ENCODE measurements around the gene P4HA2.

Gene P4HA2

DNA sequence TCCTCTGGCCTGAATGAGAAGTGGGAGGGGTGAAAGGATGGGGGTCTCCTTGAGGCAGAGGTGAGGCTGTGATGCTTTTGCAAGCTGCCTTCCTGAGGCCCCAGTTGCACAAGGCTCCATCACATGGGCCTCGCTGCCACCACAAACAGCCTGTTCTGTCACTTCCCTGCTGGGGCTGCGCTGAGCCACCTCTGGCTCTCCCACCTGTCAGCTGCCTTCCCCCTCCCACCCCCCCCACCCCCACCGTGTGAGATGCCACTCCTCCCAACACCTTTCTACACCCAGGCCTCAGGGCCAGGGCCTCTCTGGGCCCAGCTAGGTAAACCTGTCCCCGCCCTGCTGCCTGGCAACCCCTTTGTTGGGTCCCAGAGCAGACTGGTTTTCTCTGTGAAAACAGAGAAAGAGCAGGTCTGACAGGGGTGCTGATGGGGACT, 25.4 kb upstream of the P4HA2 start:
- no peak for DNase-seq (ENCODE audit: extremely low read depth in 1 of 2, low read depth in 1 of 2)

DNA sequence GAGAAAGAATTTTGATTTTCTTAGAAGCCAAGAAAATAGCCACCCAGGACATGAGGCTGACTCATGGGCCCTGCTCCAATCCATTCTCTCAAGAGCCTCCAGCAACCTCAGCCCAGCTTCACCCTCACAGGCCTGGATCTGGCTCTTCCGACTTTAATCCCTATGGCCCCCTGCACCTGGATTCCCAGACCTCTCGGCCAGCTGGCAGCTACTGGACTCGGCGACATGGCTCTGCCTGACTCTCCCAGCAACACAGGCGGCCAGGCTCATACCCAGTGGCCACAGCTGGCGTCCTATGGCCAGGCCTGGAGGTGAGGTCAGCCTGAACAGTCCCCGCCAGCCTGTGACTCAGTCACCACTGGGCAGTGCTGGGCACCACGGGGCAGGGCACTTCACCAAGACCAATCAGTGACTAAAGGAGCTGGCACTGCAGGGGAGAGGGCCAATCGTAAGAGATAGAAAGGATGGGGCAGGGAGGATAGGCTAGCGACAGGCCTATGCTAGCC, 23.6 kb upstream of the P4HA2 start:
- no peak for DNase-seq (ENCODE audit: extremely low read depth in 1 of 2, low read depth in 1 of 2)

DNA sequence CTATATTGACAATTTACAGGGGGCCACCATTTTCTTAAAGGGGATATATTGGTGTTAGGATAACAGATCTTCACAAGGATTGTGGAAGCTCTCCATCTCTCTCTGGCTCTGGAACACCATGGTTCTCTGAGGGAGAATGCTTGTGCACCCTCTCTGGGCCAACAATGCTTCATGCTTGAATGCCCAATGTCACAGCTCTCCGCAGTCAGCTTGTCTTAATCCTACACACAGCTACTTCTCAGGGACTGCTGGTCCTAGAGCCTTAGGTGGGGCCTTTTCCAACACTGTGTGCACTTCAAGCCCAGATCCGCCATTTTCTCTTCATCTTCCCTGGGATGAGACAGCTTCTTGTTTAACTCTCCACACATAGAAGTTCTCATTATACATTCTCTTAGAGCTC, 22.9 kb upstream of the P4HA2 start:
- DNase-seq (ENCODE audit: extremely low read depth in 1 of 2, low read depth in 1 of 2) = no peak

DNA sequence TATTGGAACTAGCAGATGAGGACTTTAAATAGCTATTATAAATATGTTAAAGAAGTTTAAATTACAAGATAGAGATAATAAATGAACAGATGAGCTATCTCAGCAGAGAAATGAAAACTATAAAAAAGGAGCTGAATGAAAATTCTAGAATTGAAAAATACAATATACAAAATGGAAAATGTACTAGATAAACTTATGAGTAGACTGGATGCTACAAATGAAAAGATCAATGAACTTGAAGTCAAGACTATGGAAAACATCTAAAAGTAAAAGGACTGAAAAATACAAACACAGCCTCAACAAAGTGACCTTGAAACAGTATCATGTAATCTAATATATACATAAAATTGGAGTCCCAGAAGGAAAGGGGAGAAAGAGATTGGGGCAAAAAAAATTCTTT, 19.2 kb upstream of the P4HA2 start:
- no peak for DNase-seq (ENCODE audit: extremely low read depth in 1 of 2, low read depth in 1 of 2)

DNA sequence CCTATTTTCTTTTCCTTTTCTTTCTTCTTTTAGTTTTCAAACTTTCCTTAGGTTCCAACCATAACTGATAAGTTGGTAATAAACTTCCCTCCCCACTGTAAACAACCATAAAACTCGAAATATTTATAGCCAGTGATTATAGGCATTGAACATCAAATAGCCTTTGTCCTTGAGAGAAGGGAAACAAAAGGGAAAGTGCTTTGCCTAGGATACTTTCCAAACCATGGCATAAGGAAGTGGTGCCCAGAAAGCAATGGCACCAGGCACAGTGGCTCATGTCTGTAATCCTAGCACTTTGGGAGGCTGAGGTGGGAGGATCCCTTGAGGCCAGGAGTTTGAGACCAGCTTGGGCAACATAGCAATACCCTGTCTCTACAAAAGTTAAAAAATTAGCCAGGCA, 17.9 kb upstream of the P4HA2 start:
- no peak for DNase-seq (ENCODE audit: extremely low read depth in 1 of 2, low read depth in 1 of 2)

DNA sequence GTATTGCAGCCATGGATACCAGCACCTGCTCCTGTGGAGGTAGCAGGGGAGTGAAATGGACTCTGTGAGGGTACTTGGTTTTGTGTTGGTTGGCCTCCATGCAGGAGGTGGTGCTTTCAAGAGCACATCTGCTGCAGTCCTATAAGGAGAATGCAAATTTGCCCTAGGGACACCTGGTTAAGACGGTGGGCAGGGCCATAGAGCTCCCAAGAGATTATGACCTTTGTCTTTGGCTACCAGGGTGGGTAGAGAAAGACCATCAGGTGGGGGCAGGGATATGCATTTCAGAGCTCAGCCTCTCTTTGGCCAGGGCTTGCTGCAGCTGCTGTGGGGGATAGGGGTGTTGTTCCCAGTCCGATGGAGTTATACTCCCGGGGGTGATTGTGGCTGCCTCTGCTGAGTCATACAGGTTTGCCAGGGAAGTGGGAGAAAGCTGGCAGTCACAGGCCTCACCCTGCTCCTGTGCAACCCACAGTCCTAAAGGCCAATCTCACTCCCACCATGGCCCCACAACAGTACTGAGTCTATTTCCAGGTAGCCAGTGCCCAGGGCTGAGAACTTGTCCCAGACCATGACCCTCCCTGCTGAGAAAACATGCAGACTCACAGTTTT, 15.8 kb upstream of the P4HA2 start:
- DNase-seq (ENCODE audit: extremely low read depth in 1 of 2, low read depth in 1 of 2) = no peak

DNA sequence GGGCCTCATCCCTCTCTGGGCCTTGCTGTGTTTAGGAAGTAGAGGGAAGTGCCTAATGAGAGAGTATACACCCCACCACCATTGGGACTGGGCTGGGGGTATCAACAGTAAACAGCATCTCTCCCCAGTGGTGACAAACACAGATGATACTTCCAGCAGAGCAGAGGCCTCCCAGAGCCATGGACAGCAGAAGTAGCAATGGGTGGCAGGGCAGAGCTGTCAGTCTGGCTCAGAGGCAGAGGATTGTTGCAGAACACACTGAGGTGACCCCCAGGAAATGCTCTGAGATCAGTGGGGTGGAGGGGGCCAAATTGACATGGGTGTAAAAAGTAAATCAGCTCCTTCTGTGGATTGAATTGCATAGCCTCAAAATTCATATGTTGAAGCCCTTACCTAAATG, 12.1 kb upstream of the P4HA2 start:
- no peak for DNase-seq (ENCODE audit: extremely low read depth in 1 of 2, low read depth in 1 of 2)

DNA sequence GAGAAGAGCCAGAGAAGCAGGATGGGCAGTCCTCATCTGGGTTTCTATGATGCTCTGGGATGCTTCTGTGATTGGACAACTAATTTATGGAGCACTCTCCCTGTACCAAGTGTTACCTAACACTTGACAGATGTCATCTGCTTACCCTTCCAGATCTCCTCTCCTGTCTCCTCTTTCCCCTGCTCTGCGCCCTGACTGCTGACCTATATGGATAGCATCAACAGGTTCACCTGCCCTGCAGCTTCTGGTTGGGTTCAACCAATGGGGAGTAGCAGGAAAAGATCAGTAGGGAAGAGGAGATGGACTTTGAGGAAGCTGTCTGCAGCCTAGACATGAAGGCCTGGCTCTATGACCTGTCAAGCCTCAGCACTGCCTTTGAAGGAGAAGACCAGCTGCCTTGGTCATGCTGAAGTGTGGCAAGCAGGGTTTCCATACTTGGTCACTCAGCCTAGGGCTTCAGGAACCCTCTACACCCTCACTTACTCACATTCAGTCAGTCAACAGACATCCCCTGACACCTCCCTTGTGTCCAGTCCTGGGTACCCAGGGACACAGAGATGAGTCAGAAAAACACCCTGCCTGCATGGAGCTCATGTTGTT, 11.3 kb upstream of the P4HA2 start:
- DNase-seq (ENCODE audit: extremely low read depth in 1 of 2, low read depth in 1 of 2) = no peak

DNA sequence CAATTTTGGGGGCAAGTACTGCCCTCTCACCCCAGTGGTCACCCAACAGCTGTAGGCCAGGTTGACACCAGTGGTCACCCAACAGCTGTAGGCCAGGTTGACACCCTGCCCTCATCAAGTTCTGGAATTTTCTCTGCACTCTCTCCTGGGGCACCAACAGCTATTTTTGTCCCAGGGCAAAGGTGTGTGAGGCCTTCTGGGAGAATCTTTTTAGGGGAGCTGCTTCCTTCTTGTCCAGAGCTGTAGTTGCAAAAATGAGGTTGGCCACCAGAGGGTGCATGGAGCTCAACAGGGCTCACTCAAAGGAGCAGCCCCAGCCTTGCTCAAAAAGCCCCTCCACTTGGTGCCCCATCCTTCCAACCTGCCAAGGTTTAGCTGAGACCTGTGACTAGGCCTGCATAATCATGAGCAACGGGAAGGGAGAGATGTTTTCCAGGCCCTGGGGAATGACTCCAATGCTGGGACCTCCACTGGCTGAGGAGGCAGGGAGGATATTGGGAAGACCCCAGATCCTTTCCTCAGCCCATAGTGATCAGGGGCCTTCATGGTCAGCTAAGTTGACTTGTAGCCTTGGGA, 10.6 kb upstream of the P4HA2 start:
- peak; percentile 54 to 74 for DNase-seq (ENCODE audit: extremely low read depth in 1 of 2, low read depth in 1 of 2)

DNA sequence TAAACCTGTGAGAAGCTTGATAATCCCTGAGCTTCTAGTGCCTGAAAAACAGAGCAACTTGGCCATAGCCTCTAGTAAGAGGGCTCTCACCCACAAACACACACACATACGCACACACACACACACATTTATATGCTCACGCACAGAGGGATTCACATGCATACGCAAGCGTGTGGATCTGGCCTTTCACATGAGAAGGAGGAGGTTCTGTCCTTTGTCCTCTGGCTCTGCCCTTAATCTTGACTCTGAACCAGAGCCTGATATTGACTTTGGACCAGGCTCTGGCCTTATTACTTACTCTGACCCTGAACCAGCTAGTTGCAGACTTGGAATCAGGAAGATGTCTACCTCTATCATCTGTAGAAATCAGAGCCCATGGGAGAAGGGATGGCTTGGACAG, 10.0 kb upstream of the P4HA2 start:
- no peak for DNase-seq (ENCODE audit: extremely low read depth in 1 of 2, low read depth in 1 of 2)

DNA sequence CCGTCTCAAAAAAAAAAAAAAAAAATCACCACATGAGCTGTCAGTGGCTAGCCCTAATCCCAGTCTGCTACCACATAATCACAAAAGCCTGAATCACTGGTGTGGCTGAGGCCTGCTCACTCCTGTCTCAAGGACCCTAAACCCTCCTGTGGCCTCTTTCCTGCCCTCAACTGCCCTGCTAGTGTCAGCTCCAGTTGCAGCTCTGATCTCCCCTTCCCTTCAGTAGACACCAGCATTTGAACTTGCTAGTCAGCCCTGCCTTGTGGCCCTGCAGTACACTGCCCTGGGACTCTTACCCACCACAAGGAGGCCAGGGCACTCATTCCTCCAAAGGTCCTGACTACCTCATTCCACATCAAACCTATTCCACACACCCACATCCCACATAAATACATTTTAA, 9.5 kb upstream of the P4HA2 start:
- DNase-seq (ENCODE audit: extremely low read depth in 1 of 2, low read depth in 1 of 2) = no peak

DNA sequence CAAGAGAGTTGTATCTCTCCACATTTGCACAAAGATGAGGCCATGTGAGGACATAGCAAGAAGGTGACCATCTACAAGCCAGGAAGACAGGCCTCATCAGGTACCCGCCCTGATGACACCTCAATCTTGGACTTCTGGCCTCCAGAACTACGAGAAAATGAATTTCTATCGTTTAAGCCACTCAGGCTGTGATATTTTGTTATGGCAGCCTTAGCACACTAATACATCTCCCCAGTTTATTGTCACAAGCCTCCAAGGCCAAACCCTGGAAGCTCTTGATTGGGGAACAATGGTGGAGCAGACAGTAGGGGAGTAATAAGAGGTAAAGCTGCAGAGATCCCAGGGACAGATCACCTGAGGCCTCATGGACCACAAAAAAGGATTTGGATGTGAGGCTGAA, 7.7 kb upstream of the P4HA2 start:
- DNase-seq (ENCODE audit: extremely low read depth in 1 of 2, low read depth in 1 of 2) = no peak

DNA sequence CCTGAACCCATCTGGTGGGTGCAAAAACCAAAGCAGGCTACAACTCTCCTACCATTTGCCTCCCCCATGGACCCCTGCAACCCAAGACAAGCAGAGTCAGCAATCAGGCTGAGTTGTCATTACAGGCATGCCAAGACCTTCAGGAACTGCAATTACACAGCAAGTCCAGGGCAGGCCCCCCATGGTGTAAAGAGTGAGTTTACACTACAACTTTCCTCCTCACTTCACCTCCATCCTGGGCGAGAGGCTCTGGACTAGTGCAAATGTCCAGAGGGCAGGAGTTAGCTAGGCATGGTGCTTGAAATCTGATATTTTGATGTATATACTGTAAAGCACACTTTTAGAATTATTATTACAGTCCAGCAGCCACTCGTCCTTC, 7.0 kb upstream of the P4HA2 start:
- no peak for DNase-seq (ENCODE audit: extremely low read depth in 1 of 2, low read depth in 1 of 2)

DNA sequence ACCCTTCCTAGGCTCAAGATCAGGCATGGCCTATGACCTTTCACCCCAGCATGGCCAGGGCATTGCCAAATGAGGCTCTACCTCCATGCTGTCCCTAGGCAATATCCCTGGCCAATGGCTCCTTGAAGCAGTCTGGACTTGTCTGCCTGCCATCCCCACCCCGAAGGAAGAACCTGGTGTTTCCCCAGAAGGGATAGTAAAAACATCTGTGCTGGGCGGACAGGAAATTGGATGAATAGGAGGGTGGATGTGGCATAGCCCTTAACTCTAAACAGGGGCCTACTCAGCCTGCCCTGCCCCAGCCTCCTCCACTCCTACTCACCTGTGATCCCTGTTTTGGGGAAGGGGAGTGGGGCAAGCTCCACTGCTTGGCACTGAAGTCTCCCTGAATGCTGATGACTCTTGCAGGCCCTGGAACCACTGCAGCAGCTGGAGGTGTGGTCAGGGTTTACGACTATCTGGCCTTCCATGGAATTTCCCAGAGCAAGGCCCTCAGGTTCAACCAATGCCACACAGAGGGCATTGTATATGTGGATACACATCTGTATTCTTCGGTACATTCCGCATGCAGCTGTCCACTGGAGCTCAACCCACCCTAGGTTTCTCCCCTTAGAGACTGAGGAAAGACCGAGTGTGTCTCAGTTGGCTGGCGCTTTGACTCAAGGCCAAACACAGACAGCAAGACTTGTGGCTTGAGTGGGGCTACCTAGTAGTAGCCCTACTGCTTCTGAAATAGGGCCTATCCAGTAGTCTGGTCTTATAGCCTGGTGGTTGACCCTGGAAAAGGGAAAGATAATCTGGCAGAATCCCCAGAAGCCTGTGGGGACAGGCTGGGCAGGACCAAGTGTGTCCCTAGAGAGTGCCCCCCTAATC, 6.4 kb upstream of the P4HA2 start:
- no peak for DNase-seq (ENCODE audit: extremely low read depth in 1 of 2, low read depth in 1 of 2)

DNA sequence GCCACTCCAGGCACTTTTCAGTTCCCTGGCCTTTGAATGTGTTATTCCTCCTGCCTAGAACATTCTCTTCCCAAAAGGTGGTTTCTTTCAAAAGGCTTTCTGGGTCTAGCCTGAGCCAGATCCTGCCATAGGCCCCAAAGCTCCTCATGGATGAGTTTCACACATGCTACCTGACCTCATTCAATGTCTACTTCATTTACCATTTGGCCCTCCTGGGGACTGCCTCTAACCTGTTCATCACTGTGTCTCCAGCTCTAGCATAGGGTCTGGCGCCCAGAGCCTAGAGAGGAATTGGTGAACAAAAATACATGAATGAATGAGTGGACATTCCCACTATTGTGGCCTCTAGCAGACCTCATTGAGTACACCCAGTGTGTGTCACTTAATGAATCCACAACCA, 5.4 kb upstream of the P4HA2 start:
- no peak for DNase-seq (ENCODE audit: extremely low read depth in 1 of 2, low read depth in 1 of 2)

DNA sequence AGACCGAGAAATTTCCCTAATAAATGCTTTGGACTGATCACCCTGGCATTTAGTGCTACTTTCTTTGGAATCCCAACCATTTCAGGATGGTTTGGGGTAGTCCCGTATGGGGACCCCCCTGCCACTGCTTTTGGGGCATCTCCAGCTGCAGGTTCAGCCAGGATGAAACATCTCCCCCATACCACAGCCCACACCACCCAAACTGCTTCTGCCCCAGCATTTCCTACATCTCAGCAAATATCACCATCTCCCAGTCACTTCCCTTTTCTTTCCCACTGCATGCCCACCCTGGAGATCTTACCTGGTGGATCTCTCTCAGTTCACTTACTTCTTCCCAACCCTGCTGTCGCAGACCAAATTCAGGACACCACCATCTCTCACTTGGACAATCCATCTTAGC, 4.8 kb upstream of the P4HA2 start:
- no peak for DNase-seq (ENCODE audit: extremely low read depth in 1 of 2, low read depth in 1 of 2)

DNA sequence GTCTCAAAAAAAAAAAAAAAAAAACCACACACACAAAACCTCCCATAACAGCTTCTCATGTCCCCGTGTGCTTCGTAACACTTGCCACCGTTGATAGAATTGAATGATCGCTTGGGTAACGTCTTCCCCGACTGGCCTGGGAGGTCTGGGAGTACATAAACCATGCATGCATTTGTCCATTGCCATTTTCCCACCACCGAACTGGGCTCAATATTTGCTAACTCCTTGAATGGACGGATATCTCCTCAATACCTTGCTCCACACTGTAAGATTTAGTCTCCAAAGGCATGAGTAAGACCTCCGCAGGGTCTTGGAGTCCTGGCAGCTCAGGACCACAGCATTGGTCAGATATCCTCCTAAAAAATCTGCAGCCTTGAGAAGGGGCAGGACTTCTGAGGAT, 3.2 kb upstream of the P4HA2 start:
- no peak for DNase-seq (ENCODE audit: extremely low read depth in 1 of 2, low read depth in 1 of 2)

DNA sequence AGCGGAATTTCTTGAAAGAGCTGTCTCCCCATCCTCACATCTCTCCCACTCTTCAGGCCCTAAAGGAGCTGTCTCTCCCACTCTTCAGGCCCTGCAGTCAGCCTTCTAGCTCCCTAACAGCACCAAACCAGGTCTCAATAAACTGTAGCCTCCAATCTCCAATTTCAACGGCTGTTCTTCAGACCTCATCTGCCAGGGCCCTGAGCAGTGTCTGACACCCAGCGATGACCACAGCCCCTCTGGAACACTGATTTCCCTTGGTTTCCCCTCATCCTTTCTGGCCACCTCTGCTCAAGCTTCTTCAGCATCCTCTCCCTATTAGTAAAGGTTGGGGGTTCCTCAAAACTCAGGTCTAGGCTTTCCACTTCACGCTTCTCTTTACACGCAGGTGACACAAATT, 1.6 kb upstream of the P4HA2 start:
- no peak for DNase-seq (ENCODE audit: extremely low read depth in 1 of 2, low read depth in 1 of 2)

DNA sequence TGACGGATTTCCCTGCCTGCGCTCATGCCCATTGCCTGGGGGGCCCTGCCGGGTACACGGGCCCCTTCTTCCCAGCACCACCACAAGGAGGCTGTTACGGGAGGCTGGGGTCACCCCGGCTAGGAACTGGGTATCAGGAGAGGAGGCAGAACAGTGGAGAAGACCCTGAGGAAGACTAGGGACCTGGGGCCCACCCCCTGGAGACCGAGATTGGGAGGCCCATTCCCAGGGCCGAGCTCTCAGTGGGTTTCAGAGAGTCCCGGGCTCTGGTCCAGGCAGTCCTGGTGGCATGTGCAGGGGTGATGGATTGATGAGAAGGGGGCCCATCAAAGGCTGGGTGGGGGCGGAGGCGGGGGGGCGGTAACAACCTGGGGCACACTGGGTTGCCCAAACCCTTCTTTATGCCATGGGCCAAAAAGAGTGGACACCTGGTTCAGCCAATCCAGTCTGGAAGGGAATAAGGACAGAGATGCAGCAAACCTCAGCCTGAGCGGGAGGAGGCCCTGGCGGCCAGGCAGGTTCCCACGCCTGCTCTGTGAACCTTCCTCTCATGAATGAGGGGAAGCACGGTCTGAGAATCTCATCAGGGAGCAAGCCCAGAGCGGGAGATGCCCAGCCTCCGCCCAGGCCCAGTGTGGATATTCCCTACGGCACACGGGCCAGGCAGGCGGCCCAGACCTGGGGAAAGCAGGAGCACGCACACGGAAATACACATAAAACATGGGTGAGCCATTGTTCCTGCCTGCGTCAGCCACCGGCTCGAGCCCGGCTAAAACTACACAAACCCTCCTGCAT, 785 bp upstream of the P4HA2 start:
- DNase-seq (ENCODE audit: extremely low read depth in 1 of 2, low read depth in 1 of 2) = no peak

DNA sequence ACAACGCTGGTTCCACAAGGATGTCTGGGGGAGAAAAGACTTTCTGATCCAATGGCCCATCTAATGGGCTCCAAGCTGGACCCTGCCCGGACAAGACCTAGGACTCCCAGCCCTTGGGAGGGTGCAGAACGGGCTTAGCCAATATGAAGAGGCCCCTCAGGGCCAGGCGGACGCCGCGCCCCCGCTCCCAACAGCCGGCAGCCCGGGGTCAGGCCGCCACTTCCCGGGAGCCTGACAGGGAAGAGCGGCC, 493 bp downstream of the P4HA2 start:
- DNase-seq (ENCODE audit: extremely low read depth in 1 of 2, low read depth in 1 of 2) = no peak

DNA sequence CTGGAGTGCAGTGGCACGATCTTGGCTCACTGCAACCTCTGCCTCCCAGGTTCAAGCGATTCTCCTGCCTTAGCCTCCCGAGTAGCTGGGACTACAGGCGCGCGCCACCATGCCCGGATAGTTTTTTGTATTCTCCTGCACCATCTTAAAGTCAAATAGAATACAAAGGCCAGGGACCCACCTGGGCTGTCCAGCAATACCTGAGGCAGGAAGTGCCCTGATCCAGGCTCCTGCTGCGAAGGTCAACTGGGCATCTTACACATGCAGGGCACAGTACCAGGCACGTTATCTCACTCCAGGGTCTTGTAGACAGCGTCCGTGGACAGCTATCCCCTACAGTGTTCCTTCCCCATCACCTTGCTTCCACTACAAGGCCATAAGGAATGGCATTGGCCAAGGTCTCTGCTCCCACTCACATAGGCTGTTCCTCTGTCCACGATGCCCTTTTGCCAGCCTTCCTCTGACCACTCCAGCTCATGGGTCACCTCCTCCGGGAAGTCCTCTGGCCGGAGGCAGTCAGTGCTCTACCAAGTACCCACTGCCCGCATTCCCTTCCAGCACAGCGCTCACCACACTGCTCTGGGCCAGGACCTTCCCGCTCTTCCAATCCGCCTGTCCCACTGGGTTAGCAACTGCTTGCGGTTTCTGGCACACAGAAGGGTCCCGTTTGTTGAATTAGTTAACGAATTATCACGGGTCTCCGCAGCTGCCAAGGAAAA, 978 bp downstream of the P4HA2 start:
- DNase-seq (ENCODE audit: extremely low read depth in 1 of 2, low read depth in 1 of 2) = no peak

Measured in stimulated activated CD8-positive, alpha-beta memory T cell treated with anti-CD3 and anti-CD28 coated beads, Interleukin-7, amount 100 ng/mL, for 48 hours (primary cell).